ENCODE results near the gene RHOG.

The RHOG gene

GRCh38 chr11:3841426-3842350 is 929 bp upstream of the RHOG start:
- peak; percentile 89 for DNase-seq (ENCODE audit: low read depth, low spot score)
- peak; percentile 92 for TF ChIP-seq CTCF (IDR thresholded peaks at IDR 0.05; ENCODE audit: low read depth, low read length)
- in situ Hi-C loops (cut with HindIII; ENCODE audit: low sequenced_read_pairs) = no loop called here
- peak overlapping the region; percentile 81 for H3K4me3 ChIP-seq (ENCODE audit: low read depth, low read length)

- in situ Hi-C loops (cut with HindIII; ENCODE audit: low sequenced_read_pairs) = no loop called here
- no peak for DNase-seq (ENCODE audit: low read depth, low spot score)
- peak overlapping the region; percentile 81 for H3K4me3 ChIP-seq (ENCODE audit: low read depth, low read length)
- TF ChIP-seq CTCF (IDR thresholded peaks at IDR 0.05; ENCODE audit: low read depth, low read length) = no peak
Observed at GRCh38 chr11:3840004-3840869, 522 bp downstream of the RHOG start.

GRCh38 chr11:3838504-3838903 is 2.3 kb downstream of the RHOG start:
- in situ Hi-C loops (cut with HindIII; ENCODE audit: low sequenced_read_pairs) = no loop called here
- DNase-seq (ENCODE audit: low read depth, low spot score) = no peak
- no peak for TF ChIP-seq CTCF (IDR thresholded peaks at IDR 0.05; ENCODE audit: low read depth, low read length)
- H3K4me3 ChIP-seq (ENCODE audit: low read depth, low read length) = no peak overlapping the region

GRCh38 chr11:3837793-3838192 is 3.0 kb downstream of the RHOG start:
- H3K4me3 ChIP-seq (ENCODE audit: low read depth, low read length) = no peak overlapping the region
- no peak for TF ChIP-seq CTCF (IDR thresholded peaks at IDR 0.05; ENCODE audit: low read depth, low read length)
- no peak for DNase-seq (ENCODE audit: low read depth, low spot score)
- in situ Hi-C loops (cut with HindIII; ENCODE audit: low sequenced_read_pairs) = no loop called here

- in situ Hi-C loops (cut with HindIII; ENCODE audit: low sequenced_read_pairs) = no loop called here
- no peak overlapping the region for H3K4me3 ChIP-seq (ENCODE audit: low read depth, low read length)
- no peak for TF ChIP-seq CTCF (IDR thresholded peaks at IDR 0.05; ENCODE audit: low read depth, low read length)
- DNase-seq (ENCODE audit: low read depth, low spot score) = no peak
Observed at GRCh38 chr11:3836903-3837302, 3.9 kb downstream of the RHOG start.

- TF ChIP-seq CTCF (IDR thresholded peaks at IDR 0.05; ENCODE audit: low read depth, low read length) = no peak
- no peak for DNase-seq (ENCODE audit: low read depth, low spot score)
- no peak overlapping the region for H3K4me3 ChIP-seq (ENCODE audit: low read depth, low read length)
- in situ Hi-C loops (cut with HindIII; ENCODE audit: low sequenced_read_pairs) = no loop called here
Observed at GRCh38 chr11:3835751-3836150, 5.0 kb downstream of the RHOG start.

Data from astrocyte of the spinal cord (primary cell).